ENCODE data around the gene AACS.

- no peak for TF ChIP-seq CTCF (conservative IDR thresholded peaks at IDR 0.05; ENCODE audit: low read depth, low read length)
- TF ChIP-seq FOS (IDR thresholded peaks at IDR 0.05; ENCODE audit: low read depth, low read length): no peak
- TF ChIP-seq RCOR1 (IDR thresholded peaks at IDR 0.05; ENCODE audit: insufficient replicate concordance, low read length): no peak
- TF ChIP-seq RAD21 (IDR thresholded peaks at IDR 0.05; ENCODE audit: low read length): no peak
- TF ChIP-seq SMC3 (IDR thresholded peaks at IDR 0.05; ENCODE audit: low read depth, low read length): no peak
- no peak for TF ChIP-seq CEBPB (IDR thresholded peaks at IDR 0.05; ENCODE audit: low read depth, low read length)
- no peak for TF ChIP-seq POLR2A (IDR thresholded peaks at IDR 0.05; ENCODE audit: low read depth, low read length)
- TF ChIP-seq USF2 (IDR thresholded peaks at IDR 0.05; ENCODE audit: low read depth, low read length): no peak
- no peak for TF ChIP-seq ELK1 (IDR thresholded peaks at IDR 0.05; ENCODE audit: borderline replicate concordance, low read depth, low read length)
- no peak for TF ChIP-seq RFX5 (IDR thresholded peaks at IDR 0.05; ENCODE audit: low read depth, low read length)
- no peak for TF ChIP-seq MAZ (IDR thresholded peaks at IDR 0.05; ENCODE audit: borderline replicate concordance, low read depth, low read length)
Measured at GRCh38 chr12:125145196-125145595, 80.0 kb downstream of the AACS start.
